Measurements from ENCODE around the gene COL20A1. TPM values are rescaled to one million over a fixed set of nuclear protein-coding genes. Genes with fewer than 3 reads are reported as not detected.

Gene COL20A1
- total and polyA plus RNA-seq, 2 of the 13 experiments (the other 11 are each of a cell fraction or from before 2014, with no cell fraction given): not detected

DNA sequence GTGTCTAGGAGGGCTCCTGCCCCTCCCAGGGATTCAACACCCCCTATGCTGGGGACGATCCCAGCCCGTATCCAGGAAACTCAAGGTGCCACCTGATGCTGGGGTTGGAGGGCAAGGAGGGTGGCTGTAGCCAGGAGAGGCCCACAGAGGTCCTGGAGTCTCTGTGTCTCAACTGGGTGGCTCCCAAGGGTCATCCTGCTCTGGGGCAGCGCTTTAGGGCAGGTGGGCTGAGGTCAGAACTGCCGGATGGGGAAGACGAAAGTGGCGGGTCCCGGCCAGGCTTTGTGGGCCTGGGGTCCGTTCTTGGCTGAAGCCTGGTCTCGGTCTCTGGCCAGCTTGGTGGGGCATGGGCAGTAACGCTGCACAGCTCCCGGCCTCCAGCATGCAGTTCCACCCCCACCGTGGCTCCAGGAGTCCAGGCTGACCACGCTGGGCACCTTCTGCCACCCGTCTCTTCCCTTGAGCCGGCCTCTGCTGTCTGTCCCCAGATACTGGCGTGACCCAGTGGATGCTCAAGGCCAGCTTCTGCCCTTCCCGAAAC lies 2.8 kb upstream of the COL20A1 start (continued):
- TF ChIP-seq ZNF749 (CRISPR knock-in tag; IDR thresholded peaks at IDR 0.05; ENCODE audit: borderline replicate concordance) (no peak), HMG20A (CRISPR knock-in tag; IDR thresholded peaks at IDR 0.05; ENCODE audit: borderline replicate concordance) (no peak), SRSF4 (IDR thresholded peaks at IDR 0.05; ENCODE audit: low read depth, low read length, poor library complexity, severe bottlenecking) (no peak), EEA1 (CRISPR knock-in tag; IDR thresholded peaks at IDR 0.05; ENCODE audit: borderline replicate concordance) (no peak), ZNF549 (CRISPR knock-in tag; IDR thresholded peaks at IDR 0.05) (no peak), DNMT3B (CRISPR knock-in tag; conservative IDR thresholded peaks at IDR 0.05) (no peak), SMC3 (IDR thresholded peaks at IDR 0.05; ENCODE audit: low read length) (no peak), ZBTB20 (CRISPR knock-in tag; IDR thresholded peaks at IDR 0.05; ENCODE audit: borderline replicate concordance, low read depth) (no peak), ZFP37 (CRISPR knock-in tag; IDR thresholded peaks at IDR 0.05; ENCODE audit: borderline replicate concordance) (0 out of 2 replicates have a peak, but pooled peaks have one; percentile 49)
- TF ChIP-seq, protein P1, sequence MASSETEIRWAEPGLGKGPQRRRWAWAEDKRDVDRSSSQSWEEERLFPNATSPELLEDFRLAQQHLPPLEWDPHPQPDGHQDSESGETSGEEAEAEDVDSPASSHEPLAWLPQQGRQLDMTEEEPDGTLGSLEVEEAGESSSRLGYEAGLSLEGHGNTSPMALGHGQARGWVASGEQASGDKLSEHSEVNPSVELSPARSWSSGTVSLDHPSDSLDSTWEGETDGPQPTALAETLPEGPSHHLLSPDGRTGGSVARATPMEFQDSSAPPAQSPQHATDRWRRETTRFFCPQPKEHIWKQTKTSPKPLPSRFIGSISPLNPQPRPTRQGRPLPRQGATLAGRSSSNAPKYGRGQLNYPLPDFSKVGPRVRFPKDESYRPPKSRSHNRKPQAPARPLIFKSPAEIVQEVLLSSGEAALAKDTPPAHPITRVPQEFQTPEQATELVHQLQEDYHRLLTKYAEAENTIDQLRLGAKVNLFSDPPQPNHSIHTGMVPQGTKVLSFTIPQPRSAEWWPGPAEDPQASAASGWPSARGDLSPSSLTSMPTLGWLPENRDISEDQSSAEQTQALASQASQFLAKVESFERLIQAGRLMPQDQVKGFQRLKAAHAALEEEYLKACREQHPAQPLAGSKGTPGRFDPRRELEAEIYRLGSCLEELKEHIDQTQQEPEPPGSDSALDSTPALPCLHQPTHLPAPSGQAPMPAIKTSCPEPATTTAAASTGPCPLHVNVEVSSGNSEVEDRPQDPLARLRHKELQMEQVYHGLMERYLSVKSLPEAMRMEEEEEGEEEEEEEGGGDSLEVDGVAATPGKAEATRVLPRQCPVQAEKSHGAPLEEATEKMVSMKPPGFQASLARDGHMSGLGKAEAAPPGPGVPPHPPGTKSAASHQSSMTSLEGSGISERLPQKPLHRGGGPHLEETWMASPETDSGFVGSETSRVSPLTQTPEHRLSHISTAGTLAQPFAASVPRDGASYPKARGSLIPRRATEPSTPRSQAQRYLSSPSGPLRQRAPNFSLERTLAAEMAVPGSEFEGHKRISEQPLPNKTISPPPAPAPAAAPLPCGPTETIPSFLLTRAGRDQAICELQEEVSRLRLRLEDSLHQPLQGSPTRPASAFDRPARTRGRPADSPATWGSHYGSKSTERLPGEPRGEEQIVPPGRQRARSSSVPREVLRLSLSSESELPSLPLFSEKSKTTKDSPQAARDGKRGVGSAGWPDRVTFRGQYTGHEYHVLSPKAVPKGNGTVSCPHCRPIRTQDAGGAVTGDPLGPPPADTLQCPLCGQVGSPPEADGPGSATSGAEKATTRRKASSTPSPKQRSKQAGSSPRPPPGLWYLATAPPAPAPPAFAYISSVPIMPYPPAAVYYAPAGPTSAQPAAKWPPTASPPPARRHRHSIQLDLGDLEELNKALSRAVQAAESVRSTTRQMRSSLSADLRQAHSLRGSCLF (CRISPR knock-in tag; IDR thresholded peaks at IDR 0.05; ENCODE audit: borderline replicate concordance): no peak
- TF ChIP-seq, protein P2, sequence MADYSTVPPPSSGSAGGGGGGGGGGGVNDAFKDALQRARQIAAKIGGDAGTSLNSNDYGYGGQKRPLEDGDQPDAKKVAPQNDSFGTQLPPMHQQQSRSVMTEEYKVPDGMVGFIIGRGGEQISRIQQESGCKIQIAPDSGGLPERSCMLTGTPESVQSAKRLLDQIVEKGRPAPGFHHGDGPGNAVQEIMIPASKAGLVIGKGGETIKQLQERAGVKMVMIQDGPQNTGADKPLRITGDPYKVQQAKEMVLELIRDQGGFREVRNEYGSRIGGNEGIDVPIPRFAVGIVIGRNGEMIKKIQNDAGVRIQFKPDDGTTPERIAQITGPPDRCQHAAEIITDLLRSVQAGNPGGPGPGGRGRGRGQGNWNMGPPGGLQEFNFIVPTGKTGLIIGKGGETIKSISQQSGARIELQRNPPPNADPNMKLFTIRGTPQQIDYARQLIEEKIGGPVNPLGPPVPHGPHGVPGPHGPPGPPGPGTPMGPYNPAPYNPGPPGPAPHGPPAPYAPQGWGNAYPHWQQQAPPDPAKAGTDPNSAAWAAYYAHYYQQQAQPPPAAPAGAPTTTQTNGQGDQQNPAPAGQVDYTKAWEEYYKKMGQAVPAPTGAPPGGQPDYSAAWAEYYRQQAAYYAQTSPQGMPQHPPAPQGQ (CRISPR knock-in tag; IDR thresholded peaks at IDR 0.05; ENCODE audit: borderline replicate concordance): no peak
- TF ChIP-seq, protein P3, sequence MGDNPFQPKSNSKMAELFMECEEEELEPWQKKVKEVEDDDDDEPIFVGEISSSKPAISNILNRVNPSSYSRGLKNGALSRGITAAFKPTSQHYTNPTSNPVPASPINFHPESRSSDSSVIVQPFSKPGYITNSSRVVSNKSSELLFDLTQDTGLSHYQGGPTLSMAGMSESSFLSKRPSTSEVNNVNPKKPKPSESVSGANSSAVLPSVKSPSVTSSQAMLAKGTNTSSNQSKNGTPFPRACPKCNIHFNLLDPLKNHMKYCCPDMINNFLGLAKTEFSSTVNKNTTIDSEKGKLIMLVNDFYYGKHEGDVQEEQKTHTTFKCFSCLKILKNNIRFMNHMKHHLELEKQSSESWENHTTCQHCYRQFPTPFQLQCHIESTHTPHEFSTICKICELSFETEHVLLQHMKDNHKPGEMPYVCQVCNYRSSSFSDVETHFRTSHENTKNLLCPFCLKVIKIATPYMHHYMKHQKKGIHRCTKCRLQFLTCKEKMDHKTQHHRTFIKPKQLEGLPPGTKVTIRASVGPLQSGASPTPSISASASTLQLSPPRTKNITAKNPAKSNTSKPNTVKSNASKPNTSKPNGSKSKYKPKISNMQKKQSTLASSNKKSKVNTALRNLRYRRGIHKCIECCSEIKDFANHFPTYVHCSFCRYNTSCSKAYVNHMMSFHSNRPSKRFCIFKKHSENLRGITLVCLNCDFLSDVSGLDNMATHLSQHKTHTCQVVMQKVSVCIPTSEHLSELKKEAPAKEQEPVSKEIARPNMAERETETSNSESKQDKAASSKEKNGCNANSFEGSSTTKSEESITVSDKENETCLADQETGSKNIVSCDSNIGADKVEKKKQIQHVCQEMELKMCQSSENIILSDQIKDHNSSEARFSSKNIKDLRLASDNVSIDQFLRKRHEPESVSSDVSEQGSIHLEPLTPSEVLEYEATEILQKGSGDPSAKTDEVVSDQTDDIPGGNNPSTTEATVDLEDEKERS (CRISPR knock-in tag; IDR thresholded peaks at IDR 0.05): no peak
- TF ChIP-seq, protein P4, sequence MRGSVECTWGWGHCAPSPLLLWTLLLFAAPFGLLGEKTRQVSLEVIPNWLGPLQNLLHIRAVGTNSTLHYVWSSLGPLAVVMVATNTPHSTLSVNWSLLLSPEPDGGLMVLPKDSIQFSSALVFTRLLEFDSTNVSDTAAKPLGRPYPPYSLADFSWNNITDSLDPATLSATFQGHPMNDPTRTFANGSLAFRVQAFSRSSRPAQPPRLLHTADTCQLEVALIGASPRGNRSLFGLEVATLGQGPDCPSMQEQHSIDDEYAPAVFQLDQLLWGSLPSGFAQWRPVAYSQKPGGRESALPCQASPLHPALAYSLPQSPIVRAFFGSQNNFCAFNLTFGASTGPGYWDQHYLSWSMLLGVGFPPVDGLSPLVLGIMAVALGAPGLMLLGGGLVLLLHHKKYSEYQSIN (CRISPR knock-in tag; IDR thresholded peaks at IDR 0.05; ENCODE audit: borderline replicate concordance): no peak
- TF ChIP-seq, protein P5, sequence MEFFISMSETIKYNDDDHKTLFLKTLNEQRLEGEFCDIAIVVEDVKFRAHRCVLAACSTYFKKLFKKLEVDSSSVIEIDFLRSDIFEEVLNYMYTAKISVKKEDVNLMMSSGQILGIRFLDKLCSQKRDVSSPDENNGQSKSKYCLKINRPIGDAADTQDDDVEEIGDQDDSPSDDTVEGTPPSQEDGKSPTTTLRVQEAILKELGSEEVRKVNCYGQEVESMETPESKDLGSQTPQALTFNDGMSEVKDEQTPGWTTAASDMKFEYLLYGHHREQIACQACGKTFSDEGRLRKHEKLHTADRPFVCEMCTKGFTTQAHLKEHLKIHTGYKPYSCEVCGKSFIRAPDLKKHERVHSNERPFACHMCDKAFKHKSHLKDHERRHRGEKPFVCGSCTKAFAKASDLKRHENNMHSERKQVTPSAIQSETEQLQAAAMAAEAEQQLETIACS (CRISPR knock-in tag; IDR thresholded peaks at IDR 0.05): peak; percentile 19; the same call in 1 of the 2 replicates
